NCI-H2196 treated with DMSO at 0.1 percent for 48 hours (cell line): ENCODE measurements around the gene FOXO1.

Experiments
- DNase-seq: peaks from one replicate; lab custom pipeline; 2025; ENCODE audit not compliant: unreplicated experiment; lab: John Stamatoyannopoulos, UW

The FOXO1 gene

DNA sequence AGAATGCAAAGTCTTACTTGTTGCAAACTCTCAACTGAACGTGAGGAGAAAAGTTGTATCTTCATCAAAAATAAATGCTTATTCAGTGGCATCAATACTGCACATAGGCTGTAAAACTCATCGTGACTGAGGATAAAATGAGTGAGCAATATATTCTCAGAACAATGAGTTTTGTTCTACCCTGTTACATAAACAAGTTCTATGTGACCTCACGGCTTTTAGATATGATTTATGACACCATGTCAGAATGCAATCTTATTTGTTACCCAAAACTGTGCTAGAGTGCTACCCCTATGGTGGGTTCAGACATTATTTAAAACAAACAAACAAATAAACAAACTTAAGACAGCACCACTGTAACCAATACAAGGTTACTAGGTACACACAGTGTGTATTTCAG, 55.4 kb downstream of the FOXO1 start:
- DNase-seq: no peak

- no peak for DNase-seq
These were observed 56.3 kb downstream of the FOXO1 start for GRCh38 chr13:40609972-40610726.

GRCh38 chr13:40608308-40608707, 58.1 kb downstream of the FOXO1 start:
- DNase-seq: no peak

GRCh38 chr13:40605573-40605972, 60.9 kb downstream of the FOXO1 start:
- DNase-seq: no peak

GRCh38 chr13:40604135-40604534, 62.3 kb downstream of the FOXO1 start:
- DNase-seq: no peak

GRCh38 chr13:40600149-40600751, 66.2 kb downstream of the FOXO1 start:
- no peak for DNase-seq

GRCh38 chr13:40599747-40600146, 66.7 kb downstream of the FOXO1 start:
- DNase-seq: no peak

GRCh38 chr13:40599124-40599523, 67.3 kb downstream of the FOXO1 start:
- no peak for DNase-seq

DNA sequence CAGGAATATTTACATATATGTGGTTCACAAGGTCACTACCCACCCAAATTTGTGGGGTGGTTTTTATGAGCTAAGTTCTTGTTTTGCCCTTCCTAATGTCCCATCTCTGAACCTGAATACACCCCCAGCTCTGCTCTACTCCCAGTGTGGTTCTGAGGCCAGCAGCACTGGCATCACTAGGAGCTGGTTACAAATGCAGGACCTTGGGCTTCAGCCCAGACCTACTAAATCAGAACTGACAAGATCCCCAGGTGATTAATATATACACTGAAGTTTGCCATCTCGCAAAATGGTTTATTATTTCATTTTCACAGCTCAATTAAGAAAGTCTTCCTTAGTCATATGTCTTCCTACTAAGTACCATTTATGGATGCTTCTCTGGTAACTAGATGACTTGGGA, 67.9 kb downstream of the FOXO1 start:
- no peak for DNase-seq

GRCh38 chr13:40597735-40598365, 68.6 kb downstream of the FOXO1 start:
- no peak for DNase-seq

GRCh38 chr13:40596484-40596883, 70.0 kb downstream of the FOXO1 start:
- no peak for DNase-seq

DNA sequence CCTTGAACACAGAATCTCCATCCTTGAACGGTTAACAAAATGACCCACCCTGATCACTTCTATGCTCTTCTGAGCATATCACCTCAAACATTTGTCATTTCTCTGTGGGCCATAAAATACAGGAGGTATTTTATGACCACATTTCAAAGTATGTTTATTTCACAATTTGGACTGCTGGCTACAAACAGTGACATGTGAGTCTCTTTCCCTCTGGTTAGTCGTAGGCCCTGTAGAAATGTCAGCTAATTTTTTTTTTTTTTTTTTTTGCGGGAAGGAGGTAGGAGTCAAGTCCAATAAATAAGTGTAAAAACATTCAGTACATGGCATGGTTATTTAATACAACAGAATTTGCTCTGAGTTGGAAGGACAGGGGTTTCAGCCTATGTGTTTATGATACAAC, 70.7 kb downstream of the FOXO1 start:
- DNase-seq: no peak

GRCh38 chr13:40592035-40592434, 74.4 kb downstream of the FOXO1 start:
- no peak for DNase-seq

DNA sequence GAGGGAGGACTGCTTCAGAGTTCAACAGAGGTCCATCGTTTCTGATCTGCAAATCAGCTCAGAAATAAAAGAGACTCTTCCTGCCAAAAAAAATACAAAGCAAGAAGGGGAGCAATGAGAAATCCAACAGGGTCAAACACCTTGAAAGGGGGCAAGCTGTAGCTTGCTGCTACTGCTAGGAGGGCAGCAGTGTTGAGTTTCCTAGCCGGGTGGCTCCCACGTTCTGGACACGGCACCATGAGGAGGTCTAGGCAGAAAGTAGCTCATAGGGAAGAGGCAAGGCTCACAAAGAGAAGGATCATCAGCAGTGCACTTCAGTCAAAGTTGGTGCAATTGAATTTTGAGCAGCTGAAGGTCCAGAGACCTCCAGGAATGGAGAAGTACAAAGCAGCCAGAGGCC, 75.3 kb downstream of the FOXO1 start:
- no peak for DNase-seq

DNA sequence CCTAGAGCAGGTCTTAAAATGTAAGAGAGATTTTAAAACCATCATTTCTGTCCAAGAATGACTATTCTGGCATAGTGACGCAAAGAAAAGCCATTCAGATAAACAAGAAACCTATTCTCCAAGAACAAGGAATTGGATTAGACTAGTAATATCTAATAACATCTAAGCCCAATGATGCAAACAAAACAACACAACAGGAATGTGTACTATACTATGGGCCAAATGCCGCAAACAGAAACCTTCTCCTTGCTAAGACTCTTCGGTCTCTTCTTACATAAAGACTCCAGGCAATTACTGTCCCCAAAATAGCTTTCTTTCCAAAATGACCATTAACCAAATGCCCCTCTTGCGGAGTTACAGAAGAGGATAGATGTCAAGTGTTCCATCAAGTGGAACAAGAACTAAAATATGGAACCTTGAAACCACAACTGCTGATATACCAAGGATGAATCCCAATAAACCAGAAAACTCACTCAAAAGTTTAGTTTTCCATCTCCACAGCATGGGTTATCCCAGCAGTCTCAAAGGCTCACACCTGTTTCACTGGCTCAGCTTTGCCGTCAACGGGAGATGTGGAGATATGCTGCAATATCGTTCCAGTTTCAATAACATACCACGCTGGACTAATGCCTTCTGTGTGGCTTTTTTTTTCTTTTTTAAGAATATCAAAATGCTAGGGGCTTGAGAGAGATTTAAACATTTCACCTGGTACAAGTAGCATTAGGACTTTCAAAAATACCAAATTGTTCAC, 76.2 kb downstream of the FOXO1 start:
- DNase-seq: no peak

DNA sequence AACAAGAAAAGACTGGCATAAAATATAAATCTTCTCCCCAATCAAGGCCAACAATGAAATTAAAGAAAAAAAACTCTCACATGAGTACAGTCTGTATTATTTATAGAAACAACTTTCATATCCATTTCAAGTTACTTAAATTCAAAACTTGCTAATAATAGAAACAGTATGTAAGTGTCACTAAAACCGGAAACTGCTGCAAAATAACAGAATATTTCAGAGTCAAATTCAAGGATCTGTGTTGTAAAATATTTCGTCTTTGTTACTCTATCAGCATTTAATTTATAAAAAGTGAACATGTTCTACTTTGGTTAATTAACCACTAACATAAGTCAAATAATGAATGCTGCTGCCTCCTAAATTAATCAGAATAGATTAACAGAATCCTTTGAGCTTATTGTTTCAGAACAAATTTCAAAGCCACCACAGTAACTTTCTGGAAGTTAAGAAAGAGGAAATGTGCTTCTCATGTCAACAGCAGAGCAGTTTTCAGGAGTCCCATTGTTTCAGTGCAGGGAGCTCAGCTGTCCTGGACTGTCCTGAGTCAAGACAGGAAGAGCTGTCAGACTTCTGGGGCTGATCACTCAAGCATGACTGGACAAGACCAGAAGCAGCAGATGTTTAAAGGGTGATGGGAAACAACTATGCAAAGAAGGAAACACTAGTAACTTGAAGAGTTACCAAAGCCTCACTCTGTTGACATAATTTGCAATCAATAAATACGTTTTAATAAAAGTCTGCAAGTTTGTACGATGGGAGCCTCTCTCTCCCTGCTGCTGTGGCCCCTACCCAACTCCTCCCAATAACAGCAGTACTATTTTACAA, 76.9 kb downstream of the FOXO1 start:
- DNase-seq: no peak

- DNase-seq: no peak
These were observed 78.3 kb downstream of the FOXO1 start for GRCh38 chr13:40588101-40588500.

GRCh38 chr13:40586886-40587565, 79.4 kb downstream of the FOXO1 start:
- DNase-seq: no peak

DNA sequence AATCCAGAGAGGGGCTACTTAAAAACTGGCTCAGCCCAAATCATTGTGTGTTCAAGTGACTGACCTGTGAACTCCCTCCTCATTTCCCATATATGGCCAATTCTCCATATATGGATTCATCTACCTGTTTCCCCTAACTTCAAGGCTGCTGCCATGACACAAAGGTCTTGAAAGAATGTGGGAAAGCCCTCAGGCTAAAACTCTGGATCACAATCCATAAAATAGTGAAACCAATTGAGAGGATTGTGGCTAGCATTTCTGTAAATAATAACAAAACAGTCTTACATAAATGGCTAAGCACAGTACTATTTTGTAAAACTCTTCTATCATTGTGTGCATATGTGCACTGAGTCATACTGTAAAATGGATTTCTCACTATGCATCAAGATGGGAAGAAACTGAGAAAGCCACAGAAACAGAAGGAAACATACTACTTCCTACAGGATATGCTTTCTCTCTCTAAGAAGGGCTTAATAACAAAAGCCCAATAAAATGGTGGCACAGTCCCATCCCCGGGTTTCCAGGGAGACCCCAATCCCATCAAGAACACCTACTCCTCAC, 80.5 kb downstream of the FOXO1 start:
- no peak for DNase-seq

DNA sequence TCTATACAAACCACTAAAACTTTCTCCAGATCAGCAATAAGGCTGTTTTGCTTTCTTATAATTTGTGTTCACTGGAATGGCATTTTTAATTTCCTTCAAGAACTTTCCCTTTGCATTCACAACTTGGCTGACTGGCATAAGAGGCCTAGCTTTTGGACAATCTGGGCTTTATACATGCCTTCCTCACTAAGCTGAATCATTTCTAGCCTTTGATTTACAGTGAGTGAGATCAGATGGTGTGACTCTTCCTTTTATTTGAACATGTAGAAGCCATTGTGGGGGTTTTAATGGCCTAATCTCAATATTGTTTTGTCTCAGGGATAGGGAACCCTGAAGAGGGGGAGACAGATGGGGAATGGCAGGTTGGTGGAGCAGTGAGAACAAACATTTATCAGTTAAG, 82.7 kb downstream of the FOXO1 start:
- DNase-seq: no peak
